ENCODE data around the gene PKHD1. TPM values are rescaled to one million over a fixed set of nuclear protein-coding genes. Genes with fewer than 3 reads are reported as not detected.

PKHD1 gene
- total and polyA plus RNA-seq, 2 of the 8 experiments (the other 6 are each of a cell fraction or from before 2014, with no cell fraction given): 0.06 to 0.09 TPM

DNA sequence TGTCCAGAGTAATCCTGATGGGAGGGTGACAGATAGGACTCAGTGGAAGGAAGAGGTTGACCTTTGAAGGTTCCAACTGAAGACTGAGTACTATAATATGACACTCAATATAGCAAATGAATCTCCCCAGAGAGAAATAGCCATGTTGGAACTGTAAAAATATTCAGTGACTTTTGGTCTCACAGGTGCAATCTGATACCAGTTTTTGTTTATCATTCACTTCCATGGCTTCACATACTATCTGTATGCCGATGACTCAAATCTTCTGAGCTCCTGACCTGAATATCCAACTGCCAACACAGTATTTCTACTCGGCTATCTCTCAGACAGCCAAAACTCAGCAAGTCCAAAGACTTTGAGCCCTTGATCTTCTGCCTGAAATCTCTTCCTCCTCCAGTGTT is 21.8 kb upstream of the PKHD1 start:
- 92% methylated on average over 2 of the region's 2 CpGs; no CpG with 5 or more reads in 1 of the 2 experiments for WGBS, 2 experiments (ENCODE audit: extremely low coverage in 1 of 2, insufficient coverage in 1 of 2, insufficient read length in 1 of 2, insufficient replicate concordance in 2 of 2, low coverage in 1 of 2, low lambda C conversion rate in 2 of 2, missing lambda C conversion rate in 1 of 2)
- no peak for TF ChIP-seq HDAC6 (IDR thresholded peaks at IDR 0.05; ENCODE audit: low read depth, low read length)
- no peak for TF ChIP-seq SIRT6 (IDR thresholded peaks at IDR 0.05; ENCODE audit: low read length)
- TF ChIP-seq, protein P1, sequence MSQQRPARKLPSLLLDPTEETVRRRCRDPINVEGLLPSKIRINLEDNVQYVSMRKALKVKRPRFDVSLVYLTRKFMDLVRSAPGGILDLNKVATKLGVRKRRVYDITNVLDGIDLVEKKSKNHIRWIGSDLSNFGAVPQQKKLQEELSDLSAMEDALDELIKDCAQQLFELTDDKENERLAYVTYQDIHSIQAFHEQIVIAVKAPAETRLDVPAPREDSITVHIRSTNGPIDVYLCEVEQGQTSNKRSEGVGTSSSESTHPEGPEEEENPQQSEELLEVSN (IDR thresholded peaks at IDR 0.05): no peak
- no peak for TF ChIP-seq TCF12 (IDR thresholded peaks at IDR 0.05; ENCODE audit: low read depth, low read length)
- no peak for TF ChIP-seq SIX5 (IDR thresholded peaks at IDR 0.05; ENCODE audit: low read depth, low read length)
- TF ChIP-seq, protein P2, sequence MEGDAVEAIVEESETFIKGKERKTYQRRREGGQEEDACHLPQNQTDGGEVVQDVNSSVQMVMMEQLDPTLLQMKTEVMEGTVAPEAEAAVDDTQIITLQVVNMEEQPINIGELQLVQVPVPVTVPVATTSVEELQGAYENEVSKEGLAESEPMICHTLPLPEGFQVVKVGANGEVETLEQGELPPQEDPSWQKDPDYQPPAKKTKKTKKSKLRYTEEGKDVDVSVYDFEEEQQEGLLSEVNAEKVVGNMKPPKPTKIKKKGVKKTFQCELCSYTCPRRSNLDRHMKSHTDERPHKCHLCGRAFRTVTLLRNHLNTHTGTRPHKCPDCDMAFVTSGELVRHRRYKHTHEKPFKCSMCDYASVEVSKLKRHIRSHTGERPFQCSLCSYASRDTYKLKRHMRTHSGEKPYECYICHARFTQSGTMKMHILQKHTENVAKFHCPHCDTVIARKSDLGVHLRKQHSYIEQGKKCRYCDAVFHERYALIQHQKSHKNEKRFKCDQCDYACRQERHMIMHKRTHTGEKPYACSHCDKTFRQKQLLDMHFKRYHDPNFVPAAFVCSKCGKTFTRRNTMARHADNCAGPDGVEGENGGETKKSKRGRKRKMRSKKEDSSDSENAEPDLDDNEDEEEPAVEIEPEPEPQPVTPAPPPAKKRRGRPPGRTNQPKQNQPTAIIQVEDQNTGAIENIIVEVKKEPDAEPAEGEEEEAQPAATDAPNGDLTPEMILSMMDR (IDR thresholded peaks at IDR 0.05; ENCODE audit: control extremely low read depth in 1 of 3, insufficient read depth in 1 of 3, low read depth in 1 of 3, low read length in 3 of 3): no peak
- TF ChIP-seq RAD21 (IDR thresholded peaks at IDR 0.05 in 1 of 2, conservative IDR thresholded peaks at IDR 0.05 in 1 of 2; ENCODE audit: low read depth in 2 of 2, low read length in 2 of 2): no peak
- no peak for TF ChIP-seq CEBPB (IDR thresholded peaks at IDR 0.05; ENCODE audit: low read depth, low read length)
- TF ChIP-seq EZH2 (IDR thresholded peaks at IDR 0.05; ENCODE audit: low read depth, low read length, severe bottlenecking): no peak
- TF ChIP-seq ZNF274 (IDR thresholded peaks at IDR 0.05; ENCODE audit: borderline replicate concordance, extremely low read depth, low read length): no peak
- TF ChIP-seq CBX8 (IDR thresholded peaks at IDR 0.05; ENCODE audit: borderline replicate concordance, low read depth, low read length): no peak

More for the DNA sequence above, 21.8 kb upstream of the PKHD1 start:
- Histone ChIP-seq H4K20me1 (replicated peaks in 1 of 2; ENCODE audit: control insufficient read depth in 1 of 2, insufficient read depth in 2 of 2, low read length in 2 of 2) (no peaks in the 10 kb centered on the region), H2BK120ac (replicated peaks; ENCODE audit: low read depth, low read length) (no peak overlapping the region), H2AFZ (ENCODE audit: low read length) (no peak overlapping the region), H3K4ac (replicated peaks; ENCODE audit: insufficient read length, low read depth, low read length) (no peak overlapping the region), H2BK20ac (ENCODE audit: low read length) (no peak overlapping the region), H3K9me3 (ENCODE audit: insufficient read depth in 2 of 2, low read depth in 1 of 2, low read length in 1 of 2) (no peaks in the 10 kb centered on the region), H4K91ac (replicated peaks; ENCODE audit: insufficient read length, low read length) (no peak overlapping the region), H3K9ac (replicated peaks in 1 of 4; ENCODE audit: extremely low read depth in 1 of 4, low read depth in 3 of 4, low read length in 3 of 4) (no peak overlapping the region), H3K4me2 (ENCODE audit: insufficient read depth in 1 of 2, low read depth in 2 of 2, low read length in 2 of 2) (no peak overlapping the region), H2BK12ac (ENCODE audit: low read depth, low read length) (no peak overlapping the region), H3K18ac (ENCODE audit: extremely low read depth, low read length) (no peak overlapping the region), H3K79me1 (ENCODE audit: low read depth, low read length) (no peaks in the 10 kb centered on the region), H3K27ac (ENCODE audit: low read depth, low read length) (no peak overlapping the region), H3K4me1 (replicated peaks in 1 of 4; ENCODE audit: control insufficient read depth in 3 of 4, insufficient read depth in 4 of 4, low read length in 3 of 4) (peaks cover 0 to 4% (median 0%) of the 10 kb centered on the region in 4 experiments; a peak in 1 of 7 replicates), H4K8ac (ENCODE audit: extremely low read depth, insufficient read depth, low read length) (no peak overlapping the region), H3K23ac (ENCODE audit: insufficient read length) (no peak overlapping the region), H3K56ac (replicated peaks; ENCODE audit: insufficient read length, low read depth, low read length) (no peak overlapping the region), H3K23me2 (ENCODE audit: low read depth, low read length) (no peaks in the 10 kb centered on the region; the same call in 1 of the 2 replicates), H2AK5ac (ENCODE audit: low read depth, low read length) (no peak overlapping the region), H4K5ac (ENCODE audit: insufficient read length, low read depth, low read length) (no peak overlapping the region), H3K79me2 (ENCODE audit: control insufficient read depth in 1 of 2, insufficient read depth in 2 of 2, low read length in 2 of 2) (no peaks in the 10 kb centered on the region), H3K14ac (ENCODE audit: insufficient read length) (no peak overlapping the region), H3K4me3 (ENCODE audit: extremely low read depth in 1 of 4, insufficient read depth in 2 of 4, low read depth in 3 of 4, low read length in 4 of 4) (no peak overlapping the region), H2BK15ac (ENCODE audit: low read length) (no peak overlapping the region), H2BK5ac (ENCODE audit: low read depth, low read length) (no peak overlapping the region), H3K36me3 (ENCODE audit: control insufficient read depth in 2 of 4, insufficient read depth in 4 of 4, low read length in 3 of 4) (no peaks in the 10 kb centered on the region), H3K27me3 (replicated peaks in 1 of 4; ENCODE audit: control insufficient read depth in 3 of 4, extremely low read depth in 1 of 4, insufficient read depth in 3 of 4, low read length in 3 of 4) (no peaks in the 10 kb centered on the region)
- FAIRE-seq (no peak), DNase-seq (ENCODE audit: low read depth in 1 of 2, low spot score in 2 of 2) (no peak)
- ChIA-PET POLR2A (ENCODE audit: partially characterized antibody) (no interaction called here), CTCF (ENCODE audit: partially characterized antibody) (no interaction called here)

All from H1 (cell line).